ENCODE data around the gene FZD8. TPM values are rescaled to one million over a fixed set of nuclear protein-coding genes. Genes with fewer than 3 reads are reported as not detected.

FZD8 gene
- total and polyA plus RNA-seq, 2 of the 4 experiments (the other 2 are of a cell fraction): 3.6 to 3.9 TPM

DNA sequence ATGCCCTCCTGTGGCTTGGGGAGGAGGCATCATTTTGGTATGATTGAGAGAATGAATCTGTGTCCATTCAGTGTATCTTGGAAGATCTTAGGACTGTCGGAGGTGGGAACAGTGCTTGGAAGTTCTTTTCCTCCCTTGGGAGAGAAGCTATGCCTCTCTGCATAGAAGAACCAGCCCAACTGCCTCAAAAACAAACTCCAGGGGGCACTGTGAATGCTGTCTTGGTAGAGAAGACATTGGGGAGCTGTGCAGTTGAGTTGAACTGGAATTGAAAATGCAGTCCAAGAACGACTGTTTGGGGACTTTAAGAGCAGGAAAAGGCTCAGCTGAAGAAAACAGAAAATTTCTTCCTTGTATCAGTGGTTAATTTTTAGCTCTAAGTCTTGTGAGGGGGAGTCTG lies 41.9 kb downstream of the FZD8 start:
- Histone ChIP-seq H2BK20ac (ENCODE audit: low read depth, low read length) (no peak overlapping the region), H3K4ac (ENCODE audit: low read depth, low read length) (no peak overlapping the region), H3K14ac (replicated peaks; ENCODE audit: low read depth, low read length) (no peak overlapping the region), H3K4me3 (ENCODE audit: insufficient read depth, low read depth, low read length) (no peak overlapping the region), H3K9me1 (ENCODE audit: insufficient read depth, low read length) (no peaks in the 10 kb centered on the region), H3K4me2 (ENCODE audit: low read depth, low read length) (no peak overlapping the region), H3K23ac (ENCODE audit: low read depth, low read length) (no peak overlapping the region), H3K9ac (ENCODE audit: low read depth, low read length) (no peak overlapping the region), H4K20me1 (ENCODE audit: insufficient read depth, low read length) (no peaks in the 10 kb centered on the region), H3K18ac (ENCODE audit: low read depth, low read length) (no peak overlapping the region), H4K91ac (ENCODE audit: insufficient read depth, low read depth, low read length) (no peak overlapping the region), H2AK9ac (replicated peaks; ENCODE audit: low read depth, low read length, poor library complexity) (no peak overlapping the region), H3K79me1 (ENCODE audit: low read depth in 1 of 2, low read length in 2 of 2) (no peaks in the 10 kb centered on the region), H4K5ac (ENCODE audit: low read depth, low read length) (no peak overlapping the region), H2BK15ac (ENCODE audit: low read depth, low read length) (no peak overlapping the region), H3K36me3 (ENCODE audit: control insufficient read depth, insufficient read depth, low read length) (no peaks in the 10 kb centered on the region), H2BK5ac (ENCODE audit: low read depth, low read length, poor library complexity, severe bottlenecking) (no peak overlapping the region), H2AFZ (replicated peaks; ENCODE audit: low read length, poor library complexity) (no peak overlapping the region), H4K8ac (ENCODE audit: low read depth in 2 of 2, low read length in 2 of 2) (no peak overlapping the region), H3K27me3 (ENCODE audit: control insufficient read depth, insufficient read depth, low read length) (peaks cover 21% of the 10 kb centered on the region), H2BK120ac (ENCODE audit: low read depth, low read length) (no peak overlapping the region), H3K56ac (ENCODE audit: extremely low read depth, insufficient read depth, low read length) (no peak overlapping the region), H3K4me1 (ENCODE audit: control insufficient read depth, insufficient read depth, low read length) (no peaks in the 10 kb centered on the region), H3K9me3 (ENCODE audit: control insufficient read depth, insufficient read depth, low read length) (peaks cover 3% of the 10 kb centered on the region; the same call in 1 of the 2 replicates), H2AK5ac (ENCODE audit: low read depth, low read length) (no peak overlapping the region; the same call in 1 of the 2 replicates), H3K27ac (ENCODE audit: insufficient read depth, low read length) (no peak overlapping the region)
- intact Hi-C loops (cut with micrococcal nuclease): no loop called here
- ChIA-PET POLR2A (ENCODE audit: unreplicated experiment) (no interaction called here), CTCF (no interaction called here)
- in situ Hi-C loops (cut with MboI; ENCODE audit: low sequenced_read_pairs): no loop called here
- no peak for DNase-seq
- no TSS peak for BruUV-seq (replicated peaks)
- no peak for TF ChIP-seq MAZ (IDR thresholded peaks at IDR 0.05; ENCODE audit: borderline replicate concordance, low read depth, low read length)
- TF ChIP-seq, protein P1, sequence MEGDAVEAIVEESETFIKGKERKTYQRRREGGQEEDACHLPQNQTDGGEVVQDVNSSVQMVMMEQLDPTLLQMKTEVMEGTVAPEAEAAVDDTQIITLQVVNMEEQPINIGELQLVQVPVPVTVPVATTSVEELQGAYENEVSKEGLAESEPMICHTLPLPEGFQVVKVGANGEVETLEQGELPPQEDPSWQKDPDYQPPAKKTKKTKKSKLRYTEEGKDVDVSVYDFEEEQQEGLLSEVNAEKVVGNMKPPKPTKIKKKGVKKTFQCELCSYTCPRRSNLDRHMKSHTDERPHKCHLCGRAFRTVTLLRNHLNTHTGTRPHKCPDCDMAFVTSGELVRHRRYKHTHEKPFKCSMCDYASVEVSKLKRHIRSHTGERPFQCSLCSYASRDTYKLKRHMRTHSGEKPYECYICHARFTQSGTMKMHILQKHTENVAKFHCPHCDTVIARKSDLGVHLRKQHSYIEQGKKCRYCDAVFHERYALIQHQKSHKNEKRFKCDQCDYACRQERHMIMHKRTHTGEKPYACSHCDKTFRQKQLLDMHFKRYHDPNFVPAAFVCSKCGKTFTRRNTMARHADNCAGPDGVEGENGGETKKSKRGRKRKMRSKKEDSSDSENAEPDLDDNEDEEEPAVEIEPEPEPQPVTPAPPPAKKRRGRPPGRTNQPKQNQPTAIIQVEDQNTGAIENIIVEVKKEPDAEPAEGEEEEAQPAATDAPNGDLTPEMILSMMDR (conservative IDR thresholded peaks at IDR 0.05; ENCODE audit: low read depth, low read length): 0 out of 2 replicates have a peak, but pooled peaks have one; percentile 8
- no CpG with 5 or more reads among the region's 2 CpGs for WGBS, 2 experiments (ENCODE audit: extremely low coverage in 2 of 2, insufficient read length in 1 of 2)
- peak; percentile 40 for ATAC-seq (ENCODE audit: low read depth)
- dilution Hi-C loops (cut with HindIII; ENCODE audit: low sequenced_read_pairs, unreplicated experiment): no loop called here
